Lower lobe of right lung (tissue), 2 donors: Measurements from ENCODE around the gene CCDC18. TPM values are rescaled to one million over a fixed set of nuclear protein-coding genes. Genes with fewer than 3 reads are reported as not detected.
A peak's percentile ranks its signal among the peaks of the same experiment; 100 is the strongest.

Experiments
- ATAC-seq, 2 donors: fragments of 200-7000 bp; cut with Tn5 transposase; one replicate each; pipeline ENCODE4 v1.9.1; 2020 to 2022; ENCODE audit warnings: mild to moderate bottlenecking in 2 of 2, moderate library complexity in 2 of 2
- DNase-seq: peaks from one replicate; pipeline ENCODE4 v3.0.0-alpha.2; 2020
- H3K27ac ChIP-seq: fragments of 200-600 bp; one replicate; pipeline ENCODE4 v1.8.0; 2022
- H3K27me3 ChIP-seq: fragments of 200-600 bp; one replicate; pipeline ENCODE4 v1.8.0; 2022; ENCODE audit warnings: low read depth
- H3K36me3 ChIP-seq: fragments of 200-600 bp; one replicate; pipeline ENCODE4 v1.8.0; 2022; ENCODE audit warnings: mild to moderate bottlenecking
- H3K4me1 ChIP-seq: fragments of 200-600 bp; one replicate; pipeline ENCODE4 v1.8.0; 2022
- H3K4me3 ChIP-seq: fragments of 200-600 bp; one replicate; pipeline ENCODE4 v1.8.0; 2022; ENCODE audit warnings: mild to moderate bottlenecking
- H3K9me3 ChIP-seq: fragments of 200-600 bp; one replicate; pipeline ENCODE4 v1.8.0; 2022
- intact Hi-C: fragments of 100-400 bp; cut with DNase I; formaldehyde crosslinking; loops from one replicate; pipeline ENCODE4 v1.11.0; 2022
- total RNA-seq: library from RNA; stranded (reverse); fragmentation: NEBNext Ultra II Directional; extraction: Animal tissue kit (Norgen Biotek cat#: 25700); gene quantifications from one replicate; pipeline ENCODE4 v1.2.1, GENCODE V29; 2021
- TF ChIP-seq, protein P1 (sequence below): fragments of 200-600 bp; IDR thresholded peaks from one replicate; pipeline ENCODE4 v1.8.0; 2022; ENCODE audit warnings: antibody characterized with exemption, mild to moderate bottlenecking
- donor health status: DM: no; HTN: yes; CAD: no; lungs with severe emphysema.

CCDC18 gene
- total RNA-seq, 1 donor from 2014 or later, result 6.7 TPM

- Histone ChIP-seq H3K36me3 (peaks cover 4% of the 10 kb centered on the region), H3K9me3 (no peaks in the 10 kb centered on the region), H3K4me1 (no peaks in the 10 kb centered on the region), H3K27ac (no peak overlapping the region), H3K27me3 (no peaks in the 10 kb centered on the region), H3K4me3 (no peak overlapping the region)
- no peak for DNase-seq
- no peak for ATAC-seq
- TF ChIP-seq, protein P1, sequence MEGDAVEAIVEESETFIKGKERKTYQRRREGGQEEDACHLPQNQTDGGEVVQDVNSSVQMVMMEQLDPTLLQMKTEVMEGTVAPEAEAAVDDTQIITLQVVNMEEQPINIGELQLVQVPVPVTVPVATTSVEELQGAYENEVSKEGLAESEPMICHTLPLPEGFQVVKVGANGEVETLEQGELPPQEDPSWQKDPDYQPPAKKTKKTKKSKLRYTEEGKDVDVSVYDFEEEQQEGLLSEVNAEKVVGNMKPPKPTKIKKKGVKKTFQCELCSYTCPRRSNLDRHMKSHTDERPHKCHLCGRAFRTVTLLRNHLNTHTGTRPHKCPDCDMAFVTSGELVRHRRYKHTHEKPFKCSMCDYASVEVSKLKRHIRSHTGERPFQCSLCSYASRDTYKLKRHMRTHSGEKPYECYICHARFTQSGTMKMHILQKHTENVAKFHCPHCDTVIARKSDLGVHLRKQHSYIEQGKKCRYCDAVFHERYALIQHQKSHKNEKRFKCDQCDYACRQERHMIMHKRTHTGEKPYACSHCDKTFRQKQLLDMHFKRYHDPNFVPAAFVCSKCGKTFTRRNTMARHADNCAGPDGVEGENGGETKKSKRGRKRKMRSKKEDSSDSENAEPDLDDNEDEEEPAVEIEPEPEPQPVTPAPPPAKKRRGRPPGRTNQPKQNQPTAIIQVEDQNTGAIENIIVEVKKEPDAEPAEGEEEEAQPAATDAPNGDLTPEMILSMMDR, result no peak
- intact Hi-C loops, result no loop called here
Observed at GRCh38 chr1:93306920-93307319, 126.4 kb downstream of the CCDC18 start.

- intact Hi-C loops, result no loop called here
- ATAC-seq, result no peak
- Histone ChIP-seq H3K9me3 (no peaks in the 10 kb centered on the region), H3K36me3 (peaks cover 4% of the 10 kb centered on the region), H3K4me1 (no peaks in the 10 kb centered on the region), H3K4me3 (no peak overlapping the region), H3K27ac (no peak overlapping the region), H3K27me3 (no peaks in the 10 kb centered on the region)
- TF ChIP-seq, protein P1, result no peak
- no peak for DNase-seq
Observed at GRCh38 chr1:93313026-93313425, 132.5 kb downstream of the CCDC18 start.

- no peaks in the 10 kb centered on the region for H3K36me3 ChIP-seq
- DNase-seq (peak; percentile 55), ATAC-seq (peak; percentile 53 to 72)
- H3K4me3 ChIP-seq, result no peak overlapping the region
- no peak overlapping the region for H3K27ac ChIP-seq
- H3K9me3 ChIP-seq, result no peaks in the 10 kb centered on the region
- intact Hi-C loops, result no loop called here
- TF ChIP-seq, protein P1, result no peak
- no peaks in the 10 kb centered on the region for H3K27me3 ChIP-seq
- H3K4me1 ChIP-seq, result no peaks in the 10 kb centered on the region
Observed at GRCh38 chr1:93317207-93317606, 136.7 kb downstream of the CCDC18 start.

- ATAC-seq, result no peak
- TF ChIP-seq, protein P1, result no peak
- H3K27me3 ChIP-seq, result no peaks in the 10 kb centered on the region
- no peak overlapping the region for H3K4me3 ChIP-seq
- no peaks in the 10 kb centered on the region for H3K9me3 ChIP-seq
- DNase-seq, result no peak
- H3K27ac ChIP-seq, result no peak overlapping the region
- H3K4me1 ChIP-seq, result no peaks in the 10 kb centered on the region
- H3K36me3 ChIP-seq, result no peaks in the 10 kb centered on the region
- intact Hi-C loops, result no loop called here
Observed at GRCh38 chr1:93317943-93318342, 137.4 kb downstream of the CCDC18 start.

- Histone ChIP-seq H3K4me1 (no peaks in the 10 kb centered on the region), H3K4me3 (no peak overlapping the region), H3K27ac (no peak overlapping the region), H3K36me3 (no peaks in the 10 kb centered on the region), H3K27me3 (no peaks in the 10 kb centered on the region), H3K9me3 (no peaks in the 10 kb centered on the region)
- TF ChIP-seq, protein P1, result no peak
- intact Hi-C loops, result no loop called here
- DNase-seq, result no peak
- ATAC-seq, result no peak
Observed at GRCh38 chr1:93321720-93322119, 141.2 kb downstream of the CCDC18 start.

GRCh38 chr1:93322349-93322748 is 141.8 kb downstream of the CCDC18 start:
- Histone ChIP-seq H3K4me3 (no peak overlapping the region), H3K36me3 (no peaks in the 10 kb centered on the region), H3K27me3 (no peaks in the 10 kb centered on the region), H3K9me3 (no peaks in the 10 kb centered on the region), H3K4me1 (no peaks in the 10 kb centered on the region), H3K27ac (no peak overlapping the region)
- TF ChIP-seq, protein P1, result no peak
- ATAC-seq (peak in 1 of 2 donors; percentile 57), DNase-seq (no peak)
- intact Hi-C loops, result no loop called here
